Dendritic cell treated with granulocyte-macrophage colony-stimulating factor and Interleukin-4, amounts not matched to agents 40 ng/mL and 50 ng/mL, for 4 days (primary cell): ENCODE results near the gene EEF1E1.

Source experiments
- H3K27ac Mint-ChIP-seq: one replicate; pipeline ENCODE4 v1.8.0; 2022; ENCODE audit warnings: mild to moderate bottlenecking, mixed read lengths
- H3K27me3 Mint-ChIP-seq: one replicate; pipeline ENCODE4 v1.8.0; 2022; ENCODE audit warnings: mild to moderate bottlenecking, mixed read lengths
- H3K36me3 Mint-ChIP-seq: one replicate; pipeline ENCODE4 v1.8.0; 2022; ENCODE audit warnings: low read depth, mixed read lengths
- H3K4me1 Mint-ChIP-seq: one replicate; pipeline ENCODE4 v1.8.0; 2022; ENCODE audit warnings: low read depth, mixed read lengths
- H3K4me3 Mint-ChIP-seq: one replicate; pipeline ENCODE4 v1.8.0; 2022; ENCODE audit warnings: mild to moderate bottlenecking, moderate library complexity, mixed read lengths
- H3K9me3 Mint-ChIP-seq: one replicate; pipeline ENCODE4 v1.8.0; 2022; ENCODE audit warnings: mixed read lengths
- intact Hi-C: fragments of 100-400 bp; cut with micrococcal nuclease; formaldehyde crosslinking; loops from one replicate; pipeline ENCODE4 v1.15.0; 2022

Gene EEF1E1

DNA sequence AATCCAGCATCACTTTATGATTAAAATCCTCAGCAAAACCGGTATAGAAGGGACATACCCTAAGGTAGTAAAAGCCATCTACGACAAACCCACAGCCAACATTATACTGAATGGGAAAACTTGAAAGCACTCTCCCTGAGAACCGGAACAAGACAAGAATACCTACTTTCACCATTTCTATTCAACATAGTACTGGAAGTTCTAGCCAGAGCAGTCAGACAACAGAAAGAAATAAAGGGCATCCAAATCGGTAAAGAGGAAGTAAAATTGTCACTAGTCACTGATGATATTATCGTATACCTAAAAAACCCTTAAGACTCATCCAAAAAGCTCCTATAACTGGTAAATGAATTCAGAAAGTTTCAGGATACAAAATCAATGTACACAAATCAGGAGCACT is 71.4 kb downstream of the EEF1E1 start:
- Mint-ChIP-seq H3K4me3 (no peak overlapping the region), H3K36me3 (peaks cover 38% of the 10 kb centered on the region), H3K4me1 (peaks cover 26% of the 10 kb centered on the region), H3K9me3 (peaks cover 13% of the 10 kb centered on the region), H3K27ac (no peak overlapping the region), H3K27me3 (no peaks in the 10 kb centered on the region)
- intact Hi-C loops = no loop called here
